IMR-90 (cell line): ENCODE data around the gene WNT6. TPM values are rescaled to one million over a fixed set of nuclear protein-coding genes. Genes with fewer than 3 reads are reported as not detected.

Experiments used
- ATAC-seq: fragments of 200-7000 bp; cut with Tn5 transposase; 2 replicates; pipeline ENCODE4 v1.9.1; 2020; ENCODE audit warnings: low read depth, mild to moderate bottlenecking, moderate library complexity
- BruUV-seq: library from RNA; stranded (reverse); fragments of 400-500 nt; replicated peaks from 2 replicates; lab custom pipeline; 2021; lab: Mats Ljungman, UMichigan
- CTCF ChIA-PET: fragments of 300-600 bp; formaldehyde crosslinking; extraction: SDS; loops from one replicate; lab custom pipeline; 2021; ENCODE audit warnings: antibody characterized with exemption; lab: Yijun Ruan, JAX
- POLR2A ChIA-PET: fragments of 300-600 bp; sonication (Branson Sonifier 250); formaldehyde crosslinking; loops from one replicate; lab custom pipeline; 2022; ENCODE audit warnings: antibody characterized with exemption; ENCODE audit not compliant: unreplicated experiment; lab: Charles Lee
- DNase-seq: peaks from one replicate; pipeline ENCODE4 v3.0.0; 2013
- H2AFZ ChIP-seq: replicated peaks from 2 replicates; pipeline ENCODE3; 2013; ENCODE audit warnings: low read length, mild to moderate bottlenecking; ENCODE audit not compliant: poor library complexity
- H2AK5ac ChIP-seq: 2 replicates; pipeline ENCODE4 v1.6.1; 2013; ENCODE audit warnings: low read depth, low read length, inconsistent platforms
- H2AK9ac ChIP-seq: replicated peaks from 2 replicates; pipeline ENCODE3; 2013; ENCODE audit warnings: mild to moderate bottlenecking, low read depth, low read length, moderate library complexity; ENCODE audit not compliant: poor library complexity
- H2BK120ac ChIP-seq: 2 replicates; pipeline ENCODE4 v1.6.1; 2013; ENCODE audit warnings: low read depth, low read length, inconsistent platforms
- H2BK15ac ChIP-seq: 3 replicates; pipeline ENCODE4 v1.6.1; 2013; ENCODE audit warnings: low read depth, low read length, inconsistent platforms
- H2BK20ac ChIP-seq: 2 replicates; pipeline ENCODE4 v1.6.1; 2013; ENCODE audit warnings: low read depth, mild to moderate bottlenecking, inconsistent platforms, low read length, moderate library complexity
- H2BK5ac ChIP-seq: 2 replicates; pipeline ENCODE4 v1.6.1; 2013; ENCODE audit warnings: mild to moderate bottlenecking, low read depth, low read length, inconsistent platforms; ENCODE audit not compliant: poor library complexity, severe bottlenecking
- H3K14ac ChIP-seq: replicated peaks from 2 replicates; pipeline ENCODE4 v1.6.1; 2013; ENCODE audit warnings: low read depth, low read length, inconsistent platforms
- H3K18ac ChIP-seq: 2 replicates; pipeline ENCODE4 v1.6.1; 2013; ENCODE audit warnings: low read depth, low read length, control low read depth
- H3K23ac ChIP-seq: 2 replicates; pipeline ENCODE4 v1.6.1; 2013; ENCODE audit warnings: low read depth, low read length, inconsistent platforms
- H3K27ac ChIP-seq: 2 replicates; pipeline ENCODE4 v1.5.1; 2013; ENCODE audit warnings: mild to moderate bottlenecking, control low read depth, low read length; ENCODE audit not compliant: insufficient read depth
- H3K27me3 ChIP-seq: 2 replicates; pipeline ENCODE4 v1.6.1; 2013; ENCODE audit warnings: low read length; ENCODE audit not compliant: control insufficient read depth, insufficient read depth
- H3K36me3 ChIP-seq: 2 replicates; pipeline ENCODE4 v1.6.1; 2013; ENCODE audit warnings: low read length, mixed read lengths; ENCODE audit not compliant: control insufficient read depth, insufficient read depth
- H3K4ac ChIP-seq: 2 replicates; pipeline ENCODE4 v1.6.1; 2013; ENCODE audit warnings: low read depth, low read length, inconsistent platforms
- H3K4me1 ChIP-seq: 2 replicates; pipeline ENCODE4 v1.6.1; 2013; ENCODE audit warnings: low read length, mixed read lengths; ENCODE audit not compliant: control insufficient read depth, insufficient read depth
- H3K4me2 ChIP-seq: 2 replicates; pipeline ENCODE4 v1.6.1; 2013; ENCODE audit warnings: low read depth, mild to moderate bottlenecking, control low read depth, low read length, moderate library complexity
- H3K4me3 ChIP-seq: 2 replicates; pipeline ENCODE4 v1.5.1; 2013; ENCODE audit warnings: low read depth, mild to moderate bottlenecking, control low read depth, low read length, moderate library complexity; ENCODE audit not compliant: insufficient read depth
- H3K56ac ChIP-seq: 2 replicates; pipeline ENCODE4 v1.6.1; 2013; ENCODE audit warnings: low read length, inconsistent platforms; ENCODE audit not compliant: insufficient read depth; ENCODE audit errors: extremely low read depth
- H3K79me1 ChIP-seq, 2 experiments: 2 replicates each; pipeline ENCODE4 v1.6.1; 2013; ENCODE audit warnings: low read length in 2 of 2, inconsistent platforms in 1 of 2, low read depth in 1 of 2
- H3K9ac ChIP-seq: 2 replicates; pipeline ENCODE4 v1.6.1; 2013; ENCODE audit warnings: low read depth, low read length, control low read depth
- H3K9me1 ChIP-seq: 2 replicates; pipeline ENCODE4 v1.6.1; 2013; ENCODE audit warnings: low read length, inconsistent platforms; ENCODE audit not compliant: insufficient read depth
- H3K9me3 ChIP-seq: 2 replicates; pipeline ENCODE4 v1.6.1; 2013; ENCODE audit warnings: low read length; ENCODE audit not compliant: control insufficient read depth, insufficient read depth
- H4K20me1 ChIP-seq: 2 replicates; pipeline ENCODE4 v1.6.1; 2013; ENCODE audit warnings: low read length, inconsistent platforms; ENCODE audit not compliant: insufficient read depth
- H4K5ac ChIP-seq: 2 replicates; pipeline ENCODE4 v1.6.1; 2013; ENCODE audit warnings: mild to moderate bottlenecking, low read depth, low read length, control low read depth
- H4K8ac ChIP-seq, 2 experiments: 2 replicates each; pipeline ENCODE4 v1.6.1; 2013; ENCODE audit warnings: low read depth in 2 of 2, low read length in 2 of 2, control low read depth in 1 of 2, inconsistent platforms in 1 of 2
- H4K91ac ChIP-seq: 2 replicates; pipeline ENCODE4 v1.6.1; 2013; ENCODE audit warnings: low read depth, low read length, inconsistent platforms; ENCODE audit not compliant: insufficient read depth
- CHD1 ChIP-seq: IDR thresholded peaks from 2 replicates; pipeline ENCODE4 v1.6.1; 2012; ENCODE audit warnings: low read depth, low read length, improper control_type of control experiment
- FOS ChIP-seq: fragments of 150-350 bp; IDR thresholded peaks from 2 replicates; pipeline ENCODE4 v1.6.1; 2016; ENCODE audit warnings: low read depth, low read length
- MXI1 ChIP-seq: IDR thresholded peaks from 2 replicates; pipeline ENCODE4 v1.6.1; 2012; ENCODE audit warnings: low read depth, mild to moderate bottlenecking, low read length, moderate library complexity, borderline replicate concordance
- RCOR1 ChIP-seq: IDR thresholded peaks from 2 replicates; pipeline ENCODE4 v1.6.1; 2012; ENCODE audit warnings: mild to moderate bottlenecking, low read length, improper control_type of control experiment; ENCODE audit not compliant: insufficient replicate concordance
- WGBS, 2 experiments: methylation state at CpG; one replicate each; pipeline versions ENCODE4 v1.1.5 to v1.1.7; 2013; ENCODE audit warnings: missing lambda C conversion rate in 2 of 2; ENCODE audit not compliant: insufficient read length in 1 of 2; ENCODE audit errors: extremely low coverage in 2 of 2; 5-methylcytosine and 5-hydroxymethylcytosine counted together
- dilution Hi-C: fragments of 300-500 bp; cut with HindIII; formaldehyde crosslinking; loops from one replicate; pipeline ENCODE4 v1.14.3; 2018; ENCODE audit warnings: low sequenced_read_pairs; ENCODE audit not compliant: unreplicated experiment
- in situ Hi-C: fragments of 300-500 bp; cut with MboI; formaldehyde crosslinking; loops from 3 replicates; pipeline ENCODE4 v1.14.3; 2019; ENCODE audit warnings: low sequenced_read_pairs, inconsistent platforms, mixed read lengths
- intact Hi-C: fragments of 100-400 bp; cut with micrococcal nuclease; formaldehyde crosslinking; loops from 2 replicates; pipeline ENCODE4 v1.10.0; 2022
- polyA plus RNA-seq, 3 experiments: library from polyadenylated mRNA; depleted of rRNA; stranded (reverse); fragments of >200 nt; gene quantifications; 2 replicates each; pipeline ENCODE4 v1.2.3, GENCODE V29; 2012; ENCODE audit warnings: low replicate concordance in 1 of 3
- total RNA-seq: library from RNA; depleted of rRNA; stranded (reverse); fragments of >200 nt; gene quantifications from 2 replicates; pipeline ENCODE4 v1.2.3, GENCODE V29; 2012
- TF ChIP-seq, protein P1 (sequence below): conservative IDR thresholded peaks from 2 replicates; pipeline ENCODE4 v1.5.1; 2012; ENCODE audit warnings: mild to moderate bottlenecking, low read depth, low read length, improper control_type of control experiment

Gene WNT6
- total and polyA plus RNA-seq, 2 of the 4 experiments (the other 2 are of a cell fraction): not detected

DNA sequence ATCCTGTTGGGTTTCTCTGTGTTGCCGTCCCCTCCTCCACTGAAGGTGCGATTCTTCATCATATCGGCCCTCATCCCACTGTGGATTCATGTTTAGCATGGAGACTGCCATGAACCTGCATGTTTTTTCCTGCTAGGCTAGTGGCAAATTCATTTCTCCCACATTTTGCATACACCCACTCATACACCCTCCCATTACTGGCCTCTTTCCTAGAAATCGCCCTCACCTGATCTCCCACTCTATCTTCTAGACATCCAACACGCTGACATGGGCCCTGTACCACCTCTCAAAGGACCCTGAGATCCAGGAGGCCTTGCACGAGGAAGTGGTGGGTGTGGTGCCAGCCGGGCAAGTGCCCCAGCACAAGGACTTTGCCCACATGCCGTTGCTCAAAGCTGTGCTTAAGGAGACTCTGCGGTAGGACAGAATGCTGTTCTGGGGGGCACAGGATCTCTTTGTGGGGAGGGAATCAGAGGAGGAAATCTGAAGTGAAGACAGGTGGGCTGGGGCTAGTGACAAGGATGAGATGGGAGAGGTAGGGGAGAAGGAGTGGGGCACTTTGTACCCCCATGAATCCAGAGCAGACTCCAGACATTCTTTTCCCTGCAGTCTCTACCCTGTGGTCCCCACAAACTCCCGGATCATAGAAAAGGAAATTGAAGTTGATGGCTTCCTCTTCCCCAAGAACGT, 45.7 kb upstream of the WNT6 start:
- peaks cover 5% of the 10 kb centered on the region; the same call in 1 of the 2 replicates for H3K9me1 ChIP-seq
- H3K56ac ChIP-seq: no peak overlapping the region
- in situ Hi-C loops: no loop called here
- no peak for DNase-seq
- H3K23ac ChIP-seq: no peak overlapping the region
- no peak for ATAC-seq
- no peak overlapping the region for H2BK15ac ChIP-seq
- intact Hi-C loops: no loop called here
- no TSS peak for BruUV-seq
- no peaks in the 10 kb centered on the region; the same call in 1 of the 2 replicates for H3K27me3 ChIP-seq
- no peak overlapping the region for H2BK5ac ChIP-seq
- no peak overlapping the region for H3K27ac ChIP-seq
- TF ChIP-seq MXI1 (no peak), FOS (no peak), RCOR1 (no peak), CHD1 (no peak)
- TF ChIP-seq, protein P1, sequence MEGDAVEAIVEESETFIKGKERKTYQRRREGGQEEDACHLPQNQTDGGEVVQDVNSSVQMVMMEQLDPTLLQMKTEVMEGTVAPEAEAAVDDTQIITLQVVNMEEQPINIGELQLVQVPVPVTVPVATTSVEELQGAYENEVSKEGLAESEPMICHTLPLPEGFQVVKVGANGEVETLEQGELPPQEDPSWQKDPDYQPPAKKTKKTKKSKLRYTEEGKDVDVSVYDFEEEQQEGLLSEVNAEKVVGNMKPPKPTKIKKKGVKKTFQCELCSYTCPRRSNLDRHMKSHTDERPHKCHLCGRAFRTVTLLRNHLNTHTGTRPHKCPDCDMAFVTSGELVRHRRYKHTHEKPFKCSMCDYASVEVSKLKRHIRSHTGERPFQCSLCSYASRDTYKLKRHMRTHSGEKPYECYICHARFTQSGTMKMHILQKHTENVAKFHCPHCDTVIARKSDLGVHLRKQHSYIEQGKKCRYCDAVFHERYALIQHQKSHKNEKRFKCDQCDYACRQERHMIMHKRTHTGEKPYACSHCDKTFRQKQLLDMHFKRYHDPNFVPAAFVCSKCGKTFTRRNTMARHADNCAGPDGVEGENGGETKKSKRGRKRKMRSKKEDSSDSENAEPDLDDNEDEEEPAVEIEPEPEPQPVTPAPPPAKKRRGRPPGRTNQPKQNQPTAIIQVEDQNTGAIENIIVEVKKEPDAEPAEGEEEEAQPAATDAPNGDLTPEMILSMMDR: no peak
- no peak overlapping the region for H3K4me2 ChIP-seq
- peaks cover 25% of the 10 kb centered on the region for H3K36me3 ChIP-seq
- ChIA-PET POLR2A (no interaction called here), CTCF (no interaction called here)
- no peaks in the 10 kb centered on the region for H3K9me3 ChIP-seq
- H3K4me1 ChIP-seq: no peaks in the 10 kb centered on the region; the same call in 1 of the 2 replicates
- no peak overlapping the region for H2BK20ac ChIP-seq
- H3K4me3 ChIP-seq: no peak overlapping the region
- no peak overlapping the region for H2AFZ ChIP-seq
- dilution Hi-C loops: no loop called here
- H4K8ac ChIP-seq: no peak overlapping the region
- H4K20me1 ChIP-seq: no peaks in the 10 kb centered on the region
- WGBS, 2 experiments: 100% methylated on average over 5 of the region's 11 CpGs; no CpG with 5 or more reads in 1 of the 2 experiments
- no peak overlapping the region for H2AK5ac ChIP-seq
- H2AK9ac ChIP-seq: no peak overlapping the region
- H3K9ac ChIP-seq: no peak overlapping the region
- H4K5ac ChIP-seq: no peak overlapping the region
- no peaks in the 10 kb centered on the region for H3K79me1 ChIP-seq
- no peak overlapping the region for H2BK120ac ChIP-seq
- no peak overlapping the region for H3K14ac ChIP-seq
- H4K91ac ChIP-seq: no peak overlapping the region
- H3K18ac ChIP-seq: no peak overlapping the region
- H3K4ac ChIP-seq: no peak overlapping the region
